ENCODE data around the gene TTC21A.

DNA sequence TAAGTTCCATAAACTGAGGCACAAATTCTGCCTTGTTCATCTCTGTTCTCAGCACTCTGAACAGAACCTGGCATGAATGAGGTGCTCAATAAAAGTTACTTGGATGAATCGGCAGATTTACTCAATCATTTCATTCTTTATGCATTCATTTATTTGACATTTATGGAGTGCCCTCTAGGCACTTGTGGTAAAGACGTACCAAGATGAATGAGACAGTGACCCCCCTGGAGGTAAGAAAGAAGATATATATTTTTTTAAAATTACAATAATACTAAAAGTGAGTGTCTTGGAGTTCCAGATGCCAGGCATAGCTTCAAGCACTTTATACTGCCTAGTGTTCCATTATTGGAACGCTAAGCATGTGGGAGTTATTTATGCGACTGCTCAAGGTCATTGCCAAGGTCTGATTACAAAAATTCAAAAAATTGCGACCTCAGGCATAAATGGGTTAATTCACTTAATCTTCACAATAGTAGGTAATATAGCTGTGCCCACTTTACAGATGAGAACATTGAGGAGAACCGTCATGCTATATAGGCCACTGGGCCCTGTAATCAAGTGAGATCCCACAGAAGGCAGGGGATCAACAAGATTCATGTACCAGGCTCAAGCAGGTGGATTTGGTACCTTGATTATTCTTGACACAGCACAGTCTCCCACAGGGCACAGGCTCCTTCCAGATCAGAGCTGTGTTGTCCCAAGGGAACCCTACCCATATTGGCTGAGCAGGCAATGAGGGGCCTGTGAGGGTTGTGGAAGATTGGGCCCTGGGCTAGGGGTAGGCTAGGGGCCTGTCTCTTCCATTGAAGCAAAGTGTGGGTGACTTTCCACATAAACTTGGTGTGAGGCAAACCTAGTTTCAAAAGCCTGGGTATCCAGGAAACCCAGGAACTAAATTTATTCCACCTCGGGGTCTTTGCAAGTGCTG, 74.2 kb downstream of the TTC21A start:
- TF ChIP-seq, protein P1, sequence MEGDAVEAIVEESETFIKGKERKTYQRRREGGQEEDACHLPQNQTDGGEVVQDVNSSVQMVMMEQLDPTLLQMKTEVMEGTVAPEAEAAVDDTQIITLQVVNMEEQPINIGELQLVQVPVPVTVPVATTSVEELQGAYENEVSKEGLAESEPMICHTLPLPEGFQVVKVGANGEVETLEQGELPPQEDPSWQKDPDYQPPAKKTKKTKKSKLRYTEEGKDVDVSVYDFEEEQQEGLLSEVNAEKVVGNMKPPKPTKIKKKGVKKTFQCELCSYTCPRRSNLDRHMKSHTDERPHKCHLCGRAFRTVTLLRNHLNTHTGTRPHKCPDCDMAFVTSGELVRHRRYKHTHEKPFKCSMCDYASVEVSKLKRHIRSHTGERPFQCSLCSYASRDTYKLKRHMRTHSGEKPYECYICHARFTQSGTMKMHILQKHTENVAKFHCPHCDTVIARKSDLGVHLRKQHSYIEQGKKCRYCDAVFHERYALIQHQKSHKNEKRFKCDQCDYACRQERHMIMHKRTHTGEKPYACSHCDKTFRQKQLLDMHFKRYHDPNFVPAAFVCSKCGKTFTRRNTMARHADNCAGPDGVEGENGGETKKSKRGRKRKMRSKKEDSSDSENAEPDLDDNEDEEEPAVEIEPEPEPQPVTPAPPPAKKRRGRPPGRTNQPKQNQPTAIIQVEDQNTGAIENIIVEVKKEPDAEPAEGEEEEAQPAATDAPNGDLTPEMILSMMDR (IDR thresholded peaks at IDR 0.05) = no peak
- no peak for TF ChIP-seq EP300 (IDR thresholded peaks at IDR 0.05)
